Astrocyte of the hippocampus (primary cell): ENCODE measurements around the gene ELMO1.

ENCODE experiments used
- DNase-seq: peaks from one replicate; pipeline ENCODE4 v3.0.0; 2011; ENCODE audit warnings: low read depth, low spot score

The ELMO1 gene

DNA sequence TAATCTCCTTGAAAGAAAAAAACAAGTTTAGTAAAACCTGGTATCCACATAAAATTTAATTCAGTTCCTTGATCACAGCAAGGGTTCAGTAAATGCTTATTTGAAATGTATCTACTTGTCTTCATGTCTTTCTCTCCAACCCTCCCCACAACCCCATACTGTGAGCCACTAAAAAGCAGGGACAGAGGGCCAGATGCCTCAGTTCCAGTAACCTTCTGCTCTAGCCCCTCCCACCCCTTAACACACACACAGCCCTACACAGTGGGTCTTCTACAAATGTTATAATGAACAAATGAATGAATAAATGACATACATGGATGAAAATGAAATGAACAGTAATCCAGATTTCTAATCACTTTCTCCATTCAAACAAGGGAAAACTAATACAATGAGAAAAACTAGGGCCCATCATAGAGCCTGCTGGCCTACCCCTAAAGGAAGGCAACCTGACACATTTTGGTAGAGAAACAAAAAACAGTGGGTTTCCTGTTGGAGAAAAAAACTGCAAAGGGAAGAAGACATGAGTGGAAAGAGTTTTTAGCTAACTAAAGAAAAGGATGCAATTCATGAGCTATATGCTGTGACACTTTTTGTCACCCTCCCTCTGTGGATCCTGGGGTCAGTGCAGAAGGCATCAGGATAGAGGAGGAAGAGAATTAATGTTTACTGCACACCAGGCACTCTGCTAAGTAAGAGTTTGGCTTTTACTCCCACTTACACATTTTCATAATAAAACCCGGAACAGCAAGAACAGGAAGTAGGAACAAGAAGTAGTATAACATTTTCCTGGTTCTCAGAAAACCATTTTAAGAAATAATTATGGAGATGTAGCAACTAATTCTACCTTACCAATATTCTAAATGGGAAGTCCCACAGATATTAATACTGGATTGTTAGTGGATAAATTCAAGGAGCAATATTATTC is 38.1 kb downstream of the ELMO1 start:
- DNase-seq = no peak

DNA sequence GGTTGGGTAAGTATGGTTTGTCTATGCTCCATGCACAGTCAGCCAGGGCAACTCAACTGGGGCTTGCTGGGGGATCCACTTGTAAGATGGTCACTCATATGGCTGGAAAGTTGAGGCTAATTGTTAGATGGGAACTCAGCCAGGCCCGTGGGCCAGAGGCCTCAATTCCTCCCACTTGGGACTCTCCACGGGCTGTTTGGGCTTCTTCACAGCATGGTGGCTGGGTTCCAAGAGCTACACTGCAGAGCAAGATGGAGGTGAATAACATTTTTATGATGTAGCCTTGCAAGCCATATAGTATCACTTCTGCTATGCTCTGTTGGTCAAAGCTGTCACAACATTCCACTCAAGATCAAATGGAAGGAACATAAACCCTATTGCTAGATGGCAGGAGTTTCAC is 39.2 kb downstream of the ELMO1 start:
- DNase-seq = peak; percentile 17

DNA sequence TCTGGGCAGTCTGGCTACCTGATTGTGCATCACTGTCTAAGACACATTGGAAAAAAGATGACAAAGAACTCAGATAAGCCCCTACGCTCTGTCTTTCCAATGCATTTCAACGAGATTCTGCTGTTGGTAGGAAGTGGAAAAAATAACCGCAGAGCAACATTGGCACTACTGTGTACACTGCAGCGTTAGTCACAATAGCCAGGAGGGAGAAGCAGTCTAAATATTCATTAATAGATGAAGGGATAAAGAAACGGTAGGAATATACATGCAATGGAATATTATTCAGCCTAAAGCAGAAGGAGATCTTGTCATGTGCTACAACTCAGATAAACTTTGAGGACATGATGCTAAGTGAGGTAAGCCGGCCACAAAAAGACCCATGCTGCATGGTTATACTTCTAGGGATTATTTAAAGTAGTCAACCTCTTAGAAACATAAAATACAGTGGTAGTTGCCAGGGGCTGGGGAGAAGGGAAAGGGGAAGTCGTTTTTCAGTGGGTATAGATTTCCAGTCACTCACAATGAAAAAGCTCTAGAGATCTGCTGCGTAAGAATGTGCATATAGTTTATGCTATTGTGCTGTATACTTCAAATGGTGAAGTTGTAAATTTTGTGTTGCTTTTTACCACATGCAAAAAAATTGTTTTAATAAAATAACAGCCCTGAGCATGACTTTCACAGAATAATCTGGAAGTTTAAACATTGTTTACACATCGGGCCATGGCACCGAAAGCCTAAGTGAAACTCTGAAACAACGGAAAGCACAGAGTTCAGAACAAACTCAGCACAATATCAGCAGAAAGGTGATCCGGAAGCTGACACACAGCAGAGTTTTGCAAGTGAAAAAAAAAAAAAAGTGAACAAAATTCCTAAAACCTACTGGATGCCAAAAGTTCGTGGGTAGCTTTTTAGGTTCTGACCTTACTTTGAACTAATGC is 40.1 kb downstream of the ELMO1 start:
- DNase-seq = peak; percentile 47

DNA sequence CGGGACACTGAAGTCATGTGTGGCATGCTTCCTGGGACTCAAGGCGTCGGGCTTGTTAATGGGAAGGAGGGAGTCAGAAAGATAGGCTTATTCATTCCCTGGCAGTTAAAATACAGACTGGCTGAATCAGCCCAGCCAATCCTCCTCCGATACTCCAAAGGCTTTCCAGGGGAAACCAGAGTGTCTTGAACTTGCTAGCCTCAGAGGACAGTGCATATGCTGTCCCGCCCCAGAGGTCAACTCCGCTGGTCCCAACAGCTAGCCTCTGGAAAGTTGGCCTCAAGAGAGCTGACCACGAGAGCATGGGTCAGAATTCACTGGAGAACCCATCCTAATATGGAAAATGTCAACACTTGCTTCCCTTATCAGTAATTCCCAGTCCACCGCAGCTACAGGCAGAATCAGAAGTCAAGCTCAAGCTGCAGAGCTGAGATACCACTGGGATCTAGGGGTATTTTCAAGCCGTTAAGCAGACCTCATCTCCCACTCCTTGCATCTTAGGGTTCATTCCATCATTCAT is 43.0 kb downstream of the ELMO1 start:
- DNase-seq = no peak

DNA sequence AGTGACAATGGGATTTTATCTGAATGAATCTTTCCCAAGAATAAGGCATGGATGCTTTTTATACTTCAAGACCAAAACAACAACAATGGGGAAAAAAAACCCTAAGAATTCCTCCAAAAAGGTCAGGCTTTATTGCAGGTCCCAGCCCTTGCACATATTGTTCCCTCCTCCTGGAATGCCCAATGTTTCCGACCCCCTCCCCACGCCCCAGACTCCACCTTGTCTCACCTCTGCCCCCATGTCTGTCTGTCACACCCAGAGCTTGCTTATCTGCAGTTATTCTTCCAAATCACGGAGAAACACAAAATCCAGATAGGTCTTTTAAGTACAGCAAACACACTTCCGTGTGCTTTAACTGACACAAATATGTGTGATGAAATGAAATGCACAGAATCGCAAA is 43.5 kb downstream of the ELMO1 start:
- DNase-seq = no peak

DNA sequence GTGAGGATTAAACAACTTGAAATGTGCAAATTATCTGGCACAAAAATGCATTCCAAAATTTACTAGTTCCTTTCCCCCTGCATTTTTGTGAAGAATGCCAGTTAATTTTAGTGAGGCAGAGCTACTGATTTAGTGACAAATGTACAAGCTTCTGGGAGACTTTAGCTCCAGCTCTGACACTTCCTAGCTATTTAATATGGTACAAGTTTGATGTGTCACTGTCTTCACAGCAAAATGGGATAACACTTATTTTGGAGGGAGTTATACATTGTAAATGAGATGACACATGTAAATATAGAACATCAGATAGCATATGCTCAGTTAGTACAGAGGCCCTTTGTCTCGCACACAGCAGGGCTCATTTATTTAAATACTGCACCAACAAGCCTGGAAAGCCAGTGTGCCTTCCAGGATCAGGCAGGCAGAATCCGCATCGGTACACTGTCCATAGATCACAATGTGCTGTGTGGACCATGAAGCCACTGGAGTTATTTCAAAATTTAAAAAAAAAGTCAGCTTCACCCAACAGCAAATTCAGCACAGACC is 48.7 kb downstream of the ELMO1 start:
- DNase-seq = no peak

DNA sequence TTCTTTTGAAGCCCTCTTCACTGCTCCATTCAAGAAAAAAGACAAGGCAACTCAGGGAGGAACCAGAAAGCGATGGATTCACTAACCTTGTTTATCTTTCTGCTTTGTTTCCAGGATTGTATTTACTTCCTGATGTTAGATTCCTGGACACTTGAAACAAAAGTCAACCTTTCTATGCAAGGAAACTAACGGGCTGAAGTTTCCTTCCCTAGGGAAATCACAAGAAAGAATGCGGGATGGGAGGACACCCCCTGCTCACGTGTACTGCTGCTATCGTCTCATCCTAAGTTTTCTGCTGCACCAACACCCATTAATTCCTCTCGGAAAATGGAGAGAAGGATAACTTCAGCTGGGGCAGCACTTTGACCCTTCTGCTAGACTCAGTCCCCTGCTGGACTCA is 50.3 kb downstream of the ELMO1 start:
- DNase-seq = no peak

DNA sequence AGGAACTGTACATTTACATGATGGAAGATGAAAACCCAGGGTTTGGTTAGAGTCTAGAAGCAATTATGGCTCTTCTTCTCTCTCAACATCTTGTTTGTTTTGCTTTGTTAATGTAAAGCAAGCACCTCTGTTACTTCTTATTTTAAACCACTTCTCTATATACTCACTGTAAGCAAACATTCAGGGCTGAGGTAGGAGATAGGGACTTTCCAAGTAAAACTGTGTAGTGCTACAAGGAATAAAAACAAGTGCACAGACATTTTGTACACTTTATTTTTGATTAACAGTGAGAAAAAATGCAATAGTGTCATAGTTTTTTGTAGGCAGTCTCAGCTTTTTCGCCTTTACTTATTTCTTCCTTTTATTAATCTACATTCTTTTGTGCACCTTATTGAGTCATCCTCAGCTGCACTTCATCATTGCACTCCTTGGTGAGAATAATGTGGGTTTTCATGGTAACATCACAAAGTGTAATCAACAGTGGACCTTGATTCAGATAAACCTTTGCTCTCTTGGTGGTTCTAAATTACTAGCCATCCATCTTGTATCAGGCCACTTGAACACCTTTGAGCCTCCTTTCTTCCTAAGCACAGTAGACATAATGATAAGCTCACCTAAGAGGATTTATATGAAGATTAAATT is 52.9 kb downstream of the ELMO1 start:
- no peak for DNase-seq

DNA sequence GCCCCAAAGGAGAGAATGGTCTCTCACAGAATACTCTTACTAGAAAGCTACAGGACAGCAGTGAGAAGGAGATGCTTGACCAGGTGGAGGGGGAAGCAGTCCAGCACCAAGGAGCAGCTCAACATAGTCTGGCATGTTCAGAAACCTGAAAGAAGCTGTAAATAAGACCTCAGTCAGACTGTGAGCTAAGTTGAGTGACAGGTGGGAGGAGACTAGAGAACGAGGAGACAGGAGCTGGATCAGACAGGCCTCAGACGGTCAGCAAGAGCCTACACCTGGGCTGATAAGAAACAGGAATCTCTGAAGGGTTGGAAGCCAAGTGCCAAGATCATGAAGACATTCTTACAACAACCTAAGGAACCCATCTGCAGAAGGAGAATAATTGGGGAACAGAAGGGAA is 54.5 kb downstream of the ELMO1 start:
- DNase-seq = no peak

DNA sequence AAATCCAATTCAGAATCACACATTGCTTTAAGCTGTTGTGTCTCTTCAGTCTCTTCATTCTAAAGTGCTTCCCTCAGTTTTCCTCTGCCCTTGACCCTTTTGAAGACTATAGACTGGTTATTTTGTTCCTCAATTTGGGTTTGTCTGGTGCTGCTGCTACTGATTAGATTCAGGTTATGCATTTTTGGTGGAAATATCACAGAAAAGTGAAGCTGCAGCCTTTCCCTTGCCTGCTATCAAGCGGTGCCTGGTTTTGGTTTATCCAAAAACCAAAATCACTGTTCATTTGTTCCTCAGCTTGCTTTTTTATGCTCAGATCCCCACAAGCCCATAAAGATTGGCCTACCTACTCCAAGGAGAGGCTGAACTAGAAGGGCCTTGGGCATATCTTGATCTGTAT is 55.2 kb downstream of the ELMO1 start:
- no peak for DNase-seq

DNA sequence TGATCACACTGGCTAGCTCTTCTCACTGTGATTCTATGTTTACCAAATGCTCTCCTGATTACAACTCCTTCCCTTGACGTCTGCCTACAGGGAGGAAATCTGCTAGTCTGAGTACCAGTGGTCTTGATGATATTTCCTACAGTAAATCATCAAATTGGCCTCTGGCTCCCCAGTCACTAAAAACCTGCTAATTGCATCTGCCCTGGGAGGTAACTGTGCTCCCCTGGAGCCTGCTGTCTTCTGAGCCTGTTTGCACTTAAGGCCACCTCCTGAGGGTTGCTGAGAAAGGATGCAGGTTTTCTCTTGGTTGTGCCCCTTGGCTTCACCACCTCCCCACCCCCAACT is 56.0 kb downstream of the ELMO1 start:
- DNase-seq = no peak

DNA sequence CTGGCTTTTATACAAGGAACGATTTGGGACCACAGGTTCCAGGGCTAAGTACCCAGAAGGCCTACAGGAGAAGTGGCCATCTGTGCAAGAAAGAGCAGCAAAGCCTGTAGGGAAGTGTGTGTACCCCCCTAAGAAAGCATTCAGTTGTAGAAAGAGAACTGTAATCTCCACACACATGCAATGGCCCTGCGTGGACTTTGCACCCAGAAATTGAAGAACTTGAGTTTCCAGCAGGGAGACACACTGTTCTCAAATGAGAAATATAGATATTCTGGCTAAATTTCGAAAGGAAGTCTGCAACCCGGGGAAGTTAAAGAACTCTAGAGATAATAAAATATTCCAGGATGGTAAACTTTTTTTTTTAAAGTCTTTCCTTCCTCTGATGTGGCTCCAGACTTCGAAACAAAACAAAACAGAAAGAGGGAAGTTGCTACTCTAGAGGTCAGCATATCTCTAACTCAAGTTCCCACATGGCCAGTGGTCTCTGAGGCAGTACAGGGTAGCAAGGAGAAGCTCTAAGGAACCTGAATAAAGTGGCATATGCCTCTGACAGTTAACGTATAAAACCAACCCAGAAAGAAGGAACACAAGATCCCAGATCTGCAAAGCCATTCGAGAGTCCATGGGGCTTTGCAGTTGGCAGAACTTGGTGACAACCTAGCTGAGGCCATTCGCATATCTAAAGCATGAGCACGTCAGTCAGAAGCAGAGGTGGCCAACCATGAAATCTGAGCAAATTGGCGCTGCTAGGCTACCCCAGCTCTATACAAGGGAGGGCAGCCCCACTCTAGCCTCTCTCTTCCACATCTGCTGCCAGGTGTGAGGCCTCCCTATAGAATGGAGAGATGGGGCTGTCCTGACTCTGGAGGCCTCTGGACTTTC is 56.6 kb downstream of the ELMO1 start:
- DNase-seq = no peak

DNA sequence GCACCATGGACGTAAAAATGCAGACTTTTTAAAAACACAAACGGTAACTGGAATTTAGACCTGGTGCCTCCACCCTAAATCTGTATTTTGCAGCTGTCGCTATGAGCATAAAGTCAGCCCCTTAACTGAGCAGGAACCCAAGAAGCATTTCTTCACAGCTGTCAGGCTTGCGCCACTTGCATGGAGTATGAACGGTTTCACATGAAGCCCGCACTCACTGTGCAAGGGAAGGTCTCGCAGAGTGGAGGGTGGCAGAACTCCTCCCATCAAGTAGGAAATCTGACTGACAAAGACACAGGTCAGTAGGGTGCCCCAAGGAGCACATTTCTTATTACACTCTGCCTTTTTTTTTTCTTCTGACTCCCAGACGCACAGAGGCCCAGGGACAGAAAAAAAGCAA is 58.5 kb downstream of the ELMO1 start:
- no peak for DNase-seq

DNA sequence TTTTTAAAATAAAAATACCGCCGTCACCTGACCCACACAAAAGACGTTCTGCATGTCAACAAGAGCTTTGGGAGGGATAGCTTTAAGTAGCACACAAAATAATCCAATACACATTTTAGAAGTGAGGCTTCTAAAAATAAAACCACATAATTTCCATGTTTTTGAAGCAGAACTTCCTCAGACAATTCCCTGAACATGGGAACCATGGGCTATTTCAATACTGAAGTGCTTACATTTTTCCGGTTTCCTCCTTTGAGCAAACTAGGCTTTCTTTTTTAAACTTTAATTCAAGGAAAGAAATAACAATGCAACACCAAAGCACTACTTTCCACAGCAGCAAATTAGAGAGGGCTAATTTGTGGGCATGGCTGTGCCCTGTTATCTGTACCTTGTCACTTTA is 59.9 kb downstream of the ELMO1 start:
- DNase-seq = no peak

DNA sequence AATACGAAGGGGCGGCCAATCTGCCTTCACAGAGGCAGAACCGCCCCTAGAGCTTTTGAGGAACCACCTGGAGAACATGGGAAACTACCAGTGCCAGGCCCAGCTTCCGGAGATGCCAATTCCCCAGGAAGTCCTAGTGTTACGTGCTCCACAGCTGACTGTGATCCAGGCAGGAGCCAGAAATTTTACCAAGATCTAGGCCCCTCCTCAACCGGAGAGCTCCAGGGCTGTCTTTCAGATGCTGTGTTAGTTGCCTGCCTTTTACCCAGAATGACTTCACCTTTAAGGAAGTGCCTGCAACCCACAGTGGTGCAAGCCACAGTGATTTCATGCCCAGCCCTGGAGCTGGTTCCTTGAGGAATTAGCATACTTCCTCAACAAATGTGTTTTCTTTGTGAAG is 62.9 kb downstream of the ELMO1 start:
- peak; percentile 46 for DNase-seq

DNA sequence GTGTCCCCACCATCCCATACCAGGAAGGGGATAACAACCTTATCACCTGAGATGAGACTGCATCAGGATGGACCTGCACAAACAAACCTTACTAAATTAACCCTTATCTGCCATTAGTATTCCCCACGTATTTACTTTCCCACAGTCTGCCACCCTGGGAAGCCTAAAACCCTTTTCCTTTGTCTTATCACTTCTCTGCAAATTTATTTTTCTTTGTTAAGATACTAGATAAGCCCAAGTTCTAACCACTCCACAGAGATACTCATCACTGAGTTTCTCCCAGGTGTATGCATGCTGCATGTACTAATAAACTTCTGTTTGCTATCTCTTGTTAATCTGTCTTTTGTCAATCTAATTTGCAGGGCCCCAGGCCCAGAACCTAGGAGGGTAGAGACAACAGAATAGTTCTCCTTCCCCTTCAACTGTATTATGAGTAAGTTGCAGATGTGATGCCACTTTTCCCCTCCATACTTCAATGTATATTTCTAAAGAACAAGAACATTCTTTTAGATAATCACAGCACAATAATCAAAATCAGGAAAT is 66.0 kb downstream of the ELMO1 start:
- DNase-seq = no peak

DNA sequence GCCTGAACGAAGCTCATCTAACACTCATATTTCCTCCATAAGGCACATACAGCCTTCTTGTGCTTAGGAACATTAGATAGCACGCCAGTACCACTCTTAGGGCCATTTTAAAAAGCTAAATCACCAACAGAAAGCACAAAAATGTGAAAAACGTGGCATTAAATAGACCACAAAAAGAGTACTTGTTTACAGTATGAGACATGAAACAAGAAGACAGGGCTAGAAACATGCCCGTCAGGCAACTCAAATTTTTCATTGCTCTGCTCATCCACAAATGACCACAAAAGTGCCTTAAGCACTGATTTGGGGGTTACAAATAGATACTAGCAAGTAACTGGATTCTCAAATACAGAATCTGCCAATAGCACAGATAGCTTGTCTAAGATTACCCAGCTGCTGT is 67.8 kb downstream of the ELMO1 start:
- no peak for DNase-seq

DNA sequence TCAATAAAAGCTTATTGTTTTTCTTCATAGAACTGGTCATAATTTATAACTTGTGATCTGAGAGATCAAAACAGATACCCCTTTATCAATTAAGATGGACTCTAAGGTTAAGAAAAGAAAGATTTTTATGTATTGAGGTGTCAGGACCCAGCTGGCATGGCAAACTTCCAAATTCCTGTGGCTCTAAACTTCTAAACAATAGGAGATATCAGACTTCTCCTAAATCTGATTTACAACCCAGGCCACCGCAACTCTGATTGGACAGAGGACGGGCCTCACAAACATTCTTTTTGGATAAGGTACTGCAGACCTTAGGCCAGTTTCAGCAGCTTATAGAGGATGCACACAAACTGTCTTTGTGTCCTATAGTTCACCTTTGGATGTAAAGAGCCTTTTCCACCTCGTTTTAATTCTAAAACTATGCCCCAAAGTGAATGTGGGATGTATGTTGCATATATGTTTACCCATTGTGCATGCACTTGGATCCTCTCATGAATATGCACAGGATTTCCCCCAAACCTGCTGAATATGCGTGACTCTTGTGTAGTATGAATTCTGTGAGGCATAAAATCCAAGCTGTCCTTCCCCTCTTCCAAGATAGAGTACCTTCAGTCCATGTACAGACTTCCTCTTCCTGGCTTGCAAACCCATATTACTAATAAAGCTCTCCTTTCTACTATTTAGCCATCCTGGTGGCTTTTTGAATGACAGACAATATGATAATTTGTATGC is 69.0 kb downstream of the ELMO1 start:
- no peak for DNase-seq

DNA sequence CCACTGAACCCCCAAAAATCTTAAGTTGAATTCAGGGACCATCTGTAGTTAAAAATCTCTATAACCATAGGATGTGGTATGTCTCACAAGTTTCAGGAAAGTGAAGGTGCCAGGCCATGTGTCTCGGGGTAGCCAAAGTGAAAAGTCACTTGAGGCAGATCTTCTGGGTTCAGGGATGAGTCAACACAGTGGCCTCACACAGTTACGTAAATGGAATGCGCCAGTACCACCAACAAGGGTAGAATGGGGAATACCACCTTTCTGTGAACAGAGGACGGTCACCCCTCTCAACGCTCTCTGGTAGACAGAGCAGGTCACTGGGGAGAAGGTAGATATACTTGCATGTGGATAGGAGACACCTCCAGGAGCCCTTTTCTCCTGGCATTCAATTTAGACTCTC is 71.4 kb downstream of the ELMO1 start:
- DNase-seq = no peak

DNA sequence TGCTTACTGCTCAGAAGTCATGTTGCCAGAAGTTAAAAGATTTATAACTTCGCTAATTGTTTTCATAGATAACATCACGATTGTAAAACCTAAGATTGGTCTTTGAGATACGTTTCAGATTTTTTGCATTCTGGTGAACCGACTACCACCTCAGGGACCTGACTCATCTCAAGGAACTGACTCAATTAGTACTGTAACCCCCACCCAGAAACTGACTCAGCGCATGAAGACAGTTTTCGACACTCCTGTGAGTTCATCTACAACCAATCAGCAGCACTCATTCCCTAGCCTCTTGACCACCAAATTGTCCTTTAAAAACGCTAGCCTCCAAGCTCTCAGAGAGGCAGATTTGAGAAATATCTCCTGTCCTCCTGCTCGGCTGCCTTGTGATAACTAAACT is 72.3 kb downstream of the ELMO1 start:
- DNase-seq = no peak
